Left colon (tissue), 2 donors: Measurements from ENCODE around the gene NOTCH4. TPM values are rescaled to one million over a fixed set of nuclear protein-coding genes. Genes with fewer than 3 reads are reported as not detected.
"Not testable (repeated sequence)": the region's sequence is repeated elsewhere in the genome, so short reads cannot be mapped to it uniquely, and the experiment has no call there.

Experiments
- ATAC-seq: fragments of 200-7000 bp; cut with Tn5 transposase; one replicate; pipeline ENCODE4 v1.9.1; 2020; ENCODE audit warnings: mild to moderate bottlenecking, moderate library complexity
- DNase-seq, 2 donors: peaks; one replicate each; pipeline ENCODE4 v3.0.0-alpha.2; 2020
- intact Hi-C, 2 donors: fragments of 100-400 bp; cut with DNase I in 1 of 2; cut with micrococcal nuclease in 1 of 2; formaldehyde crosslinking; loops; one replicate each; pipeline versions ENCODE4 v1.11.2 to v1.14.0; 2022; cut with DNase I, micrococcal nuclease
- total RNA-seq, 2 donors: library from RNA; stranded (reverse); fragmentation: NEBNext Ultra II Directional; extraction: Animal tissue kit (Norgen Biotek cat#: 25700); gene quantifications; one replicate each; pipeline ENCODE4 v1.2.1, GENCODE V29; 2021
- donor health status: DM: no; HTN: no; CAD: no.
- donor health status: DM: yes; HTN: yes; CAD: no.

Gene NOTCH4
- total RNA-seq, 2 donors from 2014 or later: 4.1 to 4.3 TPM

DNA sequence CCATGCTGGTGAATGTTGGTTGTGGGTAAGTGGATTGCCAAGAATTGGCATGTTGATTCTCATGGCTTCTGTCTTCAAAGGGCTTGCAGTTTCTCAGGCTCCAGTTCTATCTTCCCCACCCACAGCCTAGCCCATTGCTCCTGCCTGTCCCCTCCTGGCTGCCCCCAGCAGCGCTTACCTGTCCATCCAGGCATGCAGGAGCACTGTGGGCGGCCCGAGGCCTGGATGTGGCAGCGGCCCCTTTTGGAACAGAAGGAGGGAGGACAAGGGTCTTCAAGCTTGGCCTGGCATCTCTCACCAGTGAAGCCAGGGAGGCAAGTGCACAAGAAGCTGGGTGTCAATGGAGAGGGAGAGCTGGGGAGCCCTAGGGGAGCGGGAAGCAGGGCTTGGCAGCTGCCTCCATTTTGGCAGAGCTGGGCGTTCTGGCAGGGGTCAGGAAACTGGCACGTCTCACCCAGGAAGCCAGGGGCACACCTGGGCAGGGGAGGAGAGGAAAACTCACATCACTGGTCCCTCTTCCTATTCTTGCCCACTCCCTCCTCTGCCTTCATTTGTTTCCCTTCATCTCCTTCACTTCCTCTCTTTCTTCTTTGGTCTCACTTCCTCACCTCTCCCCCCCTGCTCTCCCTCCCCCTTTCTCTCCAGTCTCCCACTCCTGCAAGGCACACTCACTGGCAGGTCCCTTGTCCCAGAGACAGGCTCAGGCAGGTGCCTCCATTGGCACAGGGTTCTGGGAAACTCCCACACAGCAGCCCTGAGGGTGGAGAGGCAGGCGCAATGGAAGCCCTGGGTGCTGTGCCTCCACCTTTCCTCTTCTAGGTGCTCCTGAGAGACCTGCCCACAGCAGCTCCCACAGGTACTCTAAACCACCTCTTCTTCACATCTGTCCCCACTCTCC, 1.3 kb downstream of the NOTCH4 start:
- ATAC-seq: no peak
- no peak for DNase-seq
- intact Hi-C loops: no loop called here

DNA sequence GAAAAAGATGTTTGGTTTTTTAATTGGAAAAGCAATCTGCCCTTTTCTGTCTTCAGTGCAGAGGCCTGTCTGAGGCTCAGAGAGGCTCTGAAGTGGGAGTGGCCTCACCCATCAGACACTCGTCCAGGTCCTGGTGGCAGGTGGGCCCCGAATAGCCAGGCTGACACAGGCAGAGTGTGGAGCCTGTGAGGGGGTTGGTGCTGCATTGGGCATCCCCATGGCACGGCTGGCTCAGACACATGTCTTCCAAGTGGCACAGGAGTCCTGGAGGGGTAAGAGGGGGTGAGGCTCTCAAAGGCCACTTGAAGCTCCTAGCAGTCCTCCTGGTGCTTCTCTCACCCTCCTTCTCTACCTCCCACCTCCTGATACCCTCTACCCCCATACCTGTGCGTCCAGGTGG, 3.8 kb downstream of the NOTCH4 start:
- intact Hi-C loops: no loop called here
- ATAC-seq (no peak), DNase-seq (no peak)

DNA sequence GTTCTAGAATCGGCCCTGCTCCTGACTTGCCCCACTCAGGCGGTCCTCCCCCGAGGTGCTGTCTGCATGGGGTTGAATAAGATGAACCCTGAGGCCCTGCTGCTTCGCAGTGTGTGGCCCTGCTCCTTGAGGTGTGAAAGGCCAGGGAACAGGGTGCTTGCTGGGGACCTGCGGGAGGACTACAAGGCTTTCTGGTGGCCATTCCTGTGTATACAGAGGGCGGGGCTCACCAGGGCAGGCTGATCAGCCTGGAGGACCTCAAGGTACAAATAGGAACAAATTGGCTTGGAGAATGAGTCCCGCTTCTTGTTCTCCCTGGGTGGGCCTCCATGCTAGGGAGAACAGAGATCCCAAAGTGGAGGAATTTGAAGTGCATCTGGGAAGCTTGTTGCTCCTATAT, 5.7 kb downstream of the NOTCH4 start:
- ATAC-seq (no peak), DNase-seq (no peak)
- intact Hi-C loops: no loop called here

DNA sequence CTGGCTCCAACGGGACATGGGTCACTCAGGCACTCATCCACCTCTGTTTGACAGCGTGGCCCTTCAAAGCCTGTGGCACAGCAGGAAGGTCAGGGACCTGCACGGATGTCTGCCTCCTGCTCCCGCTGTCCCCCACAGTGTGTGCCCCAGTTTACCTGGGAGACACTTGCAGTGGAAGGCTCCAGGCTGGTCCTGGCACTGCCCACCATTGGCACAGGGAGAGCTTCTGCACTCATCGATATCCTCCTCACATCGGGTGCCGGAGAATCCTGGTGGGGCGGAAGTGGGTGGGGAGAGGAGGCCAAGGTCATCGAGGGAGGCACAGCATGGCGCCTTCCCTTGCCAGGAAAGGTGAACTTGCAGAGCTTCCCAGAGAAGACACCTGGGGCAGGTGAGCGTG, 6.9 kb downstream of the NOTCH4 start:
- ATAC-seq (no peak), DNase-seq (no peak)
- intact Hi-C loops: no loop called here

DNA sequence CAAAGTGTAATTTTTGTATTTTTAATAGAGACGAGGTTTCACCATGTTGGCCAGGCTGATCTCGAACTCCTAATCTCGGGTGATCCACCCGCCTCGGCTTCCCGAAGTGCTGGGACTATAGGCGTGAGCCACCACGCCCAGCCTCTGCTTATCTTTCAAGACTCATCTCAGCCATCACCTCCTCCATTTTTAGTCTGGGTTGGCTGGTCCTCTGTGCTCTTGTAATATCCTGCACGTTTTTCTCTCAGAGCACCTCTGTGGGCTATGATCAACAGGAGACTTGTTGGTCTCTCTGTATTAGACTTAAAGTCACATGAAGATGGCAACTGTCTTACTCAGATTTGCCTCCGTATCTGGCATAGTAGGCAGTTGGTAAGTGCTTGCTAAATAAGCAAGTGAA, 7.6 kb downstream of the NOTCH4 start:
- intact Hi-C loops: no loop called here
- no peak for DNase-seq
- ATAC-seq: no peak

DNA sequence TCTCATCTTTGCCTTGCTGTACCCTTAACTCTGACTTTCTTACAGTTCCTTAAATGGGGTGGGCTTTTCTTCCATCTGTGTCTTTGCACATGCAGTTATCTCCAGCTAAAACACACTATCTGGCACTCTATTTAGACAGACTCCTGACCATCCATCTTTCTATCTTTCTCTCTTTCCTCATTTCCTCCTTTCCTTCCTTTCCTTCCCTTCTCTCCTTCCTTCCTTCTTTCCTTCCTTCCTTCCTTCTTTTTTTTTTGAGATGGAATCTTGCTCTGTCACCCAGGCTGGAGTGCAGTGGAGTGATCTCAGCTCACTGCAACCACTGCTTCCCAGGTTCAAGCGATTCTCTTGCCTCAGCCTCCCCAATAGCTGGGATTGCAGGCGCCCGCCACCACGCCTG, 8.2 kb downstream of the NOTCH4 start:
- DNase-seq: no peak
- intact Hi-C loops: no loop called here
- no peak for ATAC-seq

DNA sequence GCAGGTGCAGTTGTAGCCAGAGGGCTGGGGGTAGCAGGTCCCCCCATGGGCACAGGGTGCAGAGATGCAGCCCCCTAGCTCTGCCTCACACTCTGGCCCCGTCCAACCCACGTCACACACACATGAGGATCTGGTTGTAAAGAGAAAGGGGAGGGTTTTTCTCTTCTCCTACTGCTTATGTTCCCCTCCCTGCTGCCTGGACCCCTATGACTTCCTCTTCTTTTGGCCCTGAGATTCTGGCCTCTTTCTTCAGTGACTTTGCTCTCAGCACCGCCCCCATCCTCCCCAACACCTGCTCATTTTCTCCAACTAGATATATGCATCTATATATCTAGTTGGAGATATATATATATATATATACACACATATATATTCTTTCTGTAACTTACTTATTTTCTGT, 9.7 kb downstream of the NOTCH4 start:
- DNase-seq: no peak
- intact Hi-C loops: no loop called here
- ATAC-seq: no peak

DNA sequence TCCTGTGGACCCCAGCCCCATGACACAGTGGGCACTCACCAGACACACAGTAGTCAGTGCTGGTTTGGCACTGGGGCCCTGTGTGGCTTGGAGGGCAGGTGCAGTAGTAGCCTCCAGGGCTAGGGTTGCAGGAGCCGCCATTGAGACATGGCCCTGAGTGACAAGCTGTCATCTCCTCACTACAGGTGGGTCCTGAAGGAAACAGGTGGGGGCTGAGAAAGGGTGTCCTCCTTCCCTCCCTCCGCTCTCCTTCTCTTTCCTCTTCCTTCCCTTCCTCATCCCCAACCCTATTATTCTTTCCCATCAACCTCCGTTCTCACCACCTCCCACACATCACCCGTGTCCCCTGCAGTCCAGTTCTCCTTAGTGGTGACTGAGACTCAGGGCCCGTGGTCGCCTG, 10.2 kb downstream of the NOTCH4 start:
- intact Hi-C loops: no loop called here
- ATAC-seq: no peak
- DNase-seq: no peak

DNA sequence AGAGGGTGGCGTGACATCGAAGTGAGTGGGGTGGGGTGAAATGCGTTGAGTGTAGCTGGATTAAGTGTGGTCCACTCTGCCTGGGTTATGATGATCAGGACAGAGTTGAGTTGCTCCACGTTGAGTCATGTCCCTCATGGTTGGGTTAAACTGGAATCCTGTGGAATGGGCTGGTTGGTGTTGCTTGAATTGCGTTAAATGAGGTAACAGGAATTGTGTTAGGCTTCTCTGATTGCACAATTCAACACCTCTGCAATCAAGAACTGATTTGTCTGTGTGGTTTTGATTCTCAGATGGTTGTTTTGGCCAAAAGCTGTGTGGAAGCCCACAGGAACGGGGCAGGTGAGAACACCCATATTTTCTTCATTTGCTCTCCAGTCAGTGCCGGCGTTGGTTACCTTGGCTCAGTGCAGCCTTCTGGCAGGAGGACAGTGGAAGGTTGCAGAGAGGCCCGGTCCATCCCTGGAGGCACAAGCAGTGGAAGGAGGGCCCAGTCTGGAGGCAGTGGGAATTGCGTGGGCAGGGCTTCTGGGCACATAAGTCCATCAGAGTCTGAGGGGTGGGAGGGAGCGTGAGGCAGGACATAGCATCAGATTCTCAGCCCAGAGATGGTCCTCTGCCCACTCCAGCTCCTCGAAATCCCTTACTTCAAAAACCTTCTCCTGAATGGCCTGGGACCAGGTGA, 11.6 kb downstream of the NOTCH4 start:
- DNase-seq (no peak), ATAC-seq (no peak)
- intact Hi-C loops: no loop called here

DNA sequence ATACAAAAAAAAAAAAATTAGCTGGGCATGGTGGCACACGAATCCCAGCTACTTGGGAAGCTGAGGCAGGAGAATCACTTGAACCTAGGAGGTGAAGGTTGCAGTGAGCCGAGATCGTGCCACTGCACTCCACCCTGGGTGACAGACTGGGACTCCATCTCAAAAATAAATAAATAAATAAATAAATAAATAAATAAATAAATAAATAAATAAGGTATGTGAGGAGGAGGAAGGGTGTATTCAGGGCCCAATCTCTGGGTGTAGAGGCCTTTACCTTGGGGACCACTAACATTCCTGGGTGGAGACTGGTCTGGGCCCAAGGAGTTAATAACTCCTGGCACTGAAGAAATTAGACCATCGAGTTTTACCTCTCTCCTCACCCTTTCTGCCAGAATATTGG, 12.4 kb downstream of the NOTCH4 start:
- intact Hi-C loops, ATAC-seq, DNase-seq: not testable (repeated sequence)

DNA sequence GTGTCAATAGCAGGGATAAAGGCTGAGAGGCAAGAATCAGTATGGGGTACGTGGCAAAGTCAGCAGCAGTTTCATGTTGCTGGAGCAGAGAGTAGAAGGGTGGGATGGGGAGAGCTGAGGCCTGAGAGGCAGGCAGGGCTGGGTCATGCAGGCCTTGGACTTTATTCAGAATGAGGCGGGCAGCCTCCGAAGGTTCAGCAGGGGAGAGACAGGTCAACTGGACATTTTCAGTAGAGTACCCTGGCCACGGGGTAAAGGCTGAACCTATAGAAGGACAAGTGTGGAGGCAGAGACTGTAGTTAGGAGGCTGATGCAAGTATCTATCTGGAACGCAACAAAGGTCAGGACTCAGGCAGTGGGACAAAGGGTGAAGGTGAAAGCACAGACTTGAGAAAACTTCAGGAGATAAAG, 13.7 kb downstream of the NOTCH4 start:
- ATAC-seq (no peak), DNase-seq (no peak)
- intact Hi-C loops: no loop called here

DNA sequence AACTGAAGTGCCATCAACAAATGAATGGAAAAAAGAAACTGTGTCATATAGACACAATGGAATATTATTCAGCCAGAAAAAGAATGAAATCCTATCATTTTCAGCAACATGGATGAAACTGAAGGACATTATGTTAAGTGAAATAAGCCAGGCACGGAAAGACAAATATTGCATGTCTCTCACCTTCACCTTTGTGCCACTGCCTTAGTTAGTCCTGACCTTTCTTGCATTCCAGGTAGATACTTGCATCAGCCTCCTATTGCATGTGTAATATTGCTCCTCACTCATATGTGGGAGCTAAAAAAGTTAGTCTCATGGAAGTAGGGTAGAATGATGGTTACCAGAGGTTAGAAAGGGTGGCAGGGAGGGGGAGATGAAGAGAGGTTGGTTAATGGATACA, 14.9 kb downstream of the NOTCH4 start:
- intact Hi-C loops: no loop called here
- ATAC-seq: no peak
- no peak for DNase-seq

DNA sequence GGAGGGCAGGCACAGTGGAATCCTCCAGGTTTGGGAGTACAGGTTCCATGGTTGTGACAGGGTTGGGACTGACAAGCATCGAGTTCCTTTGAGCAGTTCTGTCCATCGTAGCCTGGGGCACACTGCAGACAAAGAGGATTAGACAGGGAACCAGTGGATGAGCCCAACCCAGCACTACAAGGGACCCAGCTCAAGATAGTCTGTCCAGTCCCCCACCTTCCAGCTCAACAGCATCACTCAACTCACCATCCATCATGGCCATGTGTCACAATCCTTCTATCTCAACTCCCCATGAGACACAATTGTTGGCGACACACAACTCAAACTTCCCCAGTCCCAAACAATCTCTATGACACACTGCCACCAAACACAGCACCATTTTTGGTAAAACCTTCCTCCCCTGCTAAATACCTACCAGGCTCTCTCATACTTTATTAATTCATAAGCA, 19.6 kb downstream of the NOTCH4 start:
- ATAC-seq (no peak), DNase-seq (no peak)
- intact Hi-C loops: no loop called here

DNA sequence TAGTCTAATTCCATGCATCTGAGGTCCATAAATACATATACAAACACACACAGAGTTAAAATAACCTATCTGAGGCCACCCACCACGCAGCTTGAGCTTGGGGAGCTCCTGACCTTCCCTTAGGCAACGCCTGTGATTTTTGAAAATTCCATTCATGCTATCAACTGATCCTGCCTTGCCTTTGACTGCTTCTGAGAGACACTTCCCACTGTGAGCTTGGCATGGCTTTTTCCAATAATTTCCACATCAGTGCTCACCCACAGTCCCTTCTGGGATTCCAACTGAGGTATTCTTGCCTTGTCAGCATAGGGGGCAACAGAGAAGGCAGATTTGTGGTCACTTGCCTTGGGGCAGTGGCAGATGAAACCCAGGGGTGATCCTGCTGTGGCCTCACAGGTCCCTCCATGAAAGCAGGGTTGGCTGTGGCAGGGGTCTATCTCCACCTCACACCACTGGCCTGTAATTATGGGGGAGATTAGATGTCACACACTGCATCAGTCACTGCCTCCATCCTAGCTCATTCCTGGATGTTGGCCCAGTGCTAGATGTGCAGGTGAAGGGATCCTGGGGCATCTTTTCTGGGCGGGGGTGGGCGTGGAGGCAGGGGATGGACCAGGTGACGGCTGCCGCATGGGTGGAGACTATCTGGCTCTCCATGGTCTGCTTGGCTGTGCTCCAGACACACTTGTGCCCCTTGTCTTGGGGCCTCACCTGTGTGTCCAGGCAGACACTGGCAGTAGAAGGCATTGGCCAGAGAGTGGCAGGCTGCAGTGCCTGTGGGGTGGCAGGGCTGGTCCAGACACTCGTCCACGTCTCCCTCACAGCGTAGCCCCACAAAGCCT, 20.2 kb downstream of the NOTCH4 start:
- ATAC-seq (no peak), DNase-seq (no peak)
- intact Hi-C loops: no loop called here

DNA sequence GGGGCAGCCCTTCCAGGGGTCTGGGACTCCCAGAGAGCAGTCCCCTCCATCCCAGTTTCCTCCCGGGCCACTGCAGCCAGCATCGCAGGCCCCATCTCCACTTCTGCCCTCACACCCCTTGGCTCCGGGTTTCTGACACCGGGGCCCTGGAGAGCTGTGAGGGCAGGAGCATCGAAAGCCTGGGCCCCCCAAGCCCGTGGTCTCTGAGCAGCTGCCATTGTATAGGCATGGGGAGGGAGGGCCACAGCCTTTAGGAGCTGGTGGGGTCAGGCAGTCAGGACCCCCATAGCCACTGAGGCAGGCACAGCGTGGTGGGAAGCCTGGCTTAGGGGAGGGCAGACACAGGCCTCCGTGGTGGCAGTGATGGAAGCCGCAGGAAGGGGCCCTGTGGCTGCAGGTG, 21.7 kb downstream of the NOTCH4 start:
- ATAC-seq: no peak
- intact Hi-C loops: no loop called here
- DNase-seq: no peak

DNA sequence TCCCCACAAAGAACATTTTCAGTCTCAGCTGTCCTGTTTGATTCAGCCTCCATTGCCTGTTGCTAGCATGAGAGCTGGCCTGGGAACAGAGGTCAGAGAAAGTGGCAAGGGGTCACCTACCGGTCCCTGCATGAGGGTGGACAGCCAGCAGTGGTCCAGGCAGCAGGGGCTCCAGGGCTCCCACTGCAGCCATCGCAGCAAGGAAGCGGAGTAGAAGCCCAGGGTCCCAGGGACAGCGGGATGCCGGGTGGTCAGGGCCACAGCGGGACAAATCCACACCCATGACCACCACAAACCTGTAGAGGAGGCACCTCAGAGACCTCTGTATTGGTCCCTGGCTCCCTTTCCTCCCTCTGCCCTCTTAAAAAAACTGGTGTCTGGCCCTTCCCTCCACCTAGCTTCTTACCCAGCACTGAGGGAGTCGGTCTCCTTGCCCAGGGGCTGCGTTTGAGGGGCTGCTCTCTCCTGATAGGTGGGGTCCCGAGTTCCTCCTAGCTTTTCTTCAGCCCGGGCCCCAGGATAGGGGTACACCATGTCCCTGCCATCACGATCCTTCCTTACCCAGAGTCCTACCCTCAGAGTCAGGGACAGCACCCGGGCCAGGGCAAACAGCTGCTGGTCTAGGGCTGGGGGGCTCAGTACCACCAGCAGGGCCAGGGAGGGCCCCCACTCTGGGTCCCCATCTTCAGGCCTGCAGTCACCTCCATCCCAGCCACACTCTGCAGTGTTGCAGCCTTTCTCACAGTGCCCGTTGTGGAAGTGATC, 23.0 kb downstream of the NOTCH4 start:
- DNase-seq (no peak), ATAC-seq (no peak)
- intact Hi-C loops: no loop called here

DNA sequence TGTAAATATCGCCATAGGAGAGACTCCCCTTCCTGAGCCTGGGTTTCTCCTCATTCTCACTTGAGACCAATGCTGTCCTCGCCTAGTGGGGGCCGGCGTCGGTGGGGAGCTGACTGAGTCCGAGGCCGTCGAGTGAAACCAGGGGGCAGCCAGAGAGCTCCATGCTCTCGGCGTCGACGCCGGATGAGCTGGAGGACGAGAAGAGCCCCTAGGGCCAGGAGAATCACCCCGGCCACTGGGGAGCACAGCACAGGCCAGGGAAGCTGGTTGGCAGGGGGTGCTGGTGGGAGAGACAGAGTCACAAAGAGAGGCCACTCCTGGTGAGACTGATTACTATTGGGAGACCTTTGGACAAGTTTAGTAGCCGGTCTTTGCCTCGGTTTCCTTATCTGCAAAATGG, 25.0 kb downstream of the NOTCH4 start:
- intact Hi-C loops: loop anchor here in 1 of 2 donors (10.0 kb wide), 1 partner anchor 84 kb away; no protein-coding TSS in a partner anchor
- no peak for DNase-seq
- no peak for ATAC-seq

DNA sequence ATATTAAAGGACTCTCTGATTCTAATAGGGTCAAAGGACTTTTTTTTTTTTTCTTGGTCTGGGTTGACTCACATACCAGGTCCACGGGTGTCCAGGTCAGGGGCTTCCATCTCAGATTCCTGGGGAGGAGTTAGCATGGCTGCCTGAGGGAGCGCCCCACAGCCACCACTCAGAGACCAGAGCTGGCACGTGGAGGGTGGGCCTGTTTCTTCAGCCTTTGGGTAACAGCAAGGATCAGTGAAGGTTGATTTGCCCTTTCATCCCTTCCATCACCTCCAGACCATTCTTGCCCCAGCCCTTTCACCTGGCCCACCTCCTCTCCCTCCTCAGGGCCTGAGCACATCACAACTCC, 25.5 kb downstream of the NOTCH4 start:
- ATAC-seq: no peak
- intact Hi-C loops: loop anchor here in 1 of 2 donors (10.0 kb wide), 1 partner anchor 84 kb away; no protein-coding TSS in a partner anchor
- no peak for DNase-seq
